IMR-90 (cell line): ENCODE data around the gene FAM186B.

ENCODE experiments used
- BHLHE40 ChIP-seq: fragments of 150-350 bp; IDR thresholded peaks from 2 replicates; pipeline ENCODE4 v1.6.1; 2016; ENCODE audit warnings: mild to moderate bottlenecking, low read depth, low read length
- FOS ChIP-seq: fragments of 150-350 bp; IDR thresholded peaks from 2 replicates; pipeline ENCODE4 v1.6.1; 2016; ENCODE audit warnings: low read depth, low read length
- POLR2A ChIP-seq: IDR thresholded peaks from 2 replicates; pipeline ENCODE4 v1.6.1; 2012; ENCODE audit warnings: mild to moderate bottlenecking, low read depth, low read length
- RAD21 ChIP-seq: IDR thresholded peaks from 2 replicates; pipeline ENCODE4 v1.6.1; 2012; ENCODE audit warnings: low read length, improper control_type of control experiment
- RCOR1 ChIP-seq: IDR thresholded peaks from 2 replicates; pipeline ENCODE4 v1.6.1; 2012; ENCODE audit warnings: mild to moderate bottlenecking, low read length, improper control_type of control experiment; ENCODE audit not compliant: insufficient replicate concordance
- RFX5 ChIP-seq: IDR thresholded peaks from 2 replicates; pipeline ENCODE4 v1.8.0; 2012; ENCODE audit warnings: low read depth, mild to moderate bottlenecking, low read length, moderate library complexity
- SMC3 ChIP-seq: fragments of 150-350 bp; IDR thresholded peaks from 2 replicates; pipeline ENCODE4 v1.6.1; 2016; ENCODE audit warnings: low read depth, mild to moderate bottlenecking, antibody characterized with exemption, low read length, moderate library complexity
- TF ChIP-seq, protein P1 (sequence below): conservative IDR thresholded peaks from 2 replicates; pipeline ENCODE4 v1.5.1; 2012; ENCODE audit warnings: mild to moderate bottlenecking, low read depth, low read length, improper control_type of control experiment
- TF ChIP-seq, protein P2 (sequence below): fragments of 150-350 bp; IDR thresholded peaks from 2 replicates; pipeline ENCODE4 v1.6.1; 2017; ENCODE audit warnings: mild to moderate bottlenecking, antibody characterized with exemption, low read length, low read depth
- TF ChIP-seq, protein P3 (sequence below): fragments of 150-350 bp; IDR thresholded peaks from 2 replicates; pipeline ENCODE4 v1.6.1; 2016; ENCODE audit warnings: low read depth, mild to moderate bottlenecking, low read length, moderate library complexity, borderline replicate concordance

GRCh38 chr12:49649445-49649844 lies 44.0 kb upstream of the FAM186B start:
- TF ChIP-seq RFX5 (no peak), FOS (no peak), RAD21 (no peak), POLR2A (no peak), BHLHE40 (no peak), RCOR1 (no peak), SMC3 (no peak)
- TF ChIP-seq, protein P1, sequence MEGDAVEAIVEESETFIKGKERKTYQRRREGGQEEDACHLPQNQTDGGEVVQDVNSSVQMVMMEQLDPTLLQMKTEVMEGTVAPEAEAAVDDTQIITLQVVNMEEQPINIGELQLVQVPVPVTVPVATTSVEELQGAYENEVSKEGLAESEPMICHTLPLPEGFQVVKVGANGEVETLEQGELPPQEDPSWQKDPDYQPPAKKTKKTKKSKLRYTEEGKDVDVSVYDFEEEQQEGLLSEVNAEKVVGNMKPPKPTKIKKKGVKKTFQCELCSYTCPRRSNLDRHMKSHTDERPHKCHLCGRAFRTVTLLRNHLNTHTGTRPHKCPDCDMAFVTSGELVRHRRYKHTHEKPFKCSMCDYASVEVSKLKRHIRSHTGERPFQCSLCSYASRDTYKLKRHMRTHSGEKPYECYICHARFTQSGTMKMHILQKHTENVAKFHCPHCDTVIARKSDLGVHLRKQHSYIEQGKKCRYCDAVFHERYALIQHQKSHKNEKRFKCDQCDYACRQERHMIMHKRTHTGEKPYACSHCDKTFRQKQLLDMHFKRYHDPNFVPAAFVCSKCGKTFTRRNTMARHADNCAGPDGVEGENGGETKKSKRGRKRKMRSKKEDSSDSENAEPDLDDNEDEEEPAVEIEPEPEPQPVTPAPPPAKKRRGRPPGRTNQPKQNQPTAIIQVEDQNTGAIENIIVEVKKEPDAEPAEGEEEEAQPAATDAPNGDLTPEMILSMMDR: no peak
- TF ChIP-seq, protein P2, sequence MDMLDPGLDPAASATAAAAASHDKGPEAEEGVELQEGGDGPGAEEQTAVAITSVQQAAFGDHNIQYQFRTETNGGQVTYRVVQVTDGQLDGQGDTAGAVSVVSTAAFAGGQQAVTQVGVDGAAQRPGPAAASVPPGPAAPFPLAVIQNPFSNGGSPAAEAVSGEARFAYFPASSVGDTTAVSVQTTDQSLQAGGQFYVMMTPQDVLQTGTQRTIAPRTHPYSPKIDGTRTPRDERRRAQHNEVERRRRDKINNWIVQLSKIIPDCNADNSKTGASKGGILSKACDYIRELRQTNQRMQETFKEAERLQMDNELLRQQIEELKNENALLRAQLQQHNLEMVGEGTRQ: no peak
- TF ChIP-seq, protein P3, sequence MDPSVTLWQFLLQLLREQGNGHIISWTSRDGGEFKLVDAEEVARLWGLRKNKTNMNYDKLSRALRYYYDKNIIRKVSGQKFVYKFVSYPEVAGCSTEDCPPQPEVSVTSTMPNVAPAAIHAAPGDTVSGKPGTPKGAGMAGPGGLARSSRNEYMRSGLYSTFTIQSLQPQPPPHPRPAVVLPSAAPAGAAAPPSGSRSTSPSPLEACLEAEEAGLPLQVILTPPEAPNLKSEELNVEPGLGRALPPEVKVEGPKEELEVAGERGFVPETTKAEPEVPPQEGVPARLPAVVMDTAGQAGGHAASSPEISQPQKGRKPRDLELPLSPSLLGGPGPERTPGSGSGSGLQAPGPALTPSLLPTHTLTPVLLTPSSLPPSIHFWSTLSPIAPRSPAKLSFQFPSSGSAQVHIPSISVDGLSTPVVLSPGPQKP: no peak
